ENCODE data around the gene MMP17. TPM values are rescaled to one million over a fixed set of nuclear protein-coding genes. Genes with fewer than 3 reads are reported as not detected.

Gene MMP17
- total and polyA plus RNA-seq, 2 donors (not counting 1 experiment from before 2014, with no cell fraction given) = 14.8 to 140 TPM

DNA sequence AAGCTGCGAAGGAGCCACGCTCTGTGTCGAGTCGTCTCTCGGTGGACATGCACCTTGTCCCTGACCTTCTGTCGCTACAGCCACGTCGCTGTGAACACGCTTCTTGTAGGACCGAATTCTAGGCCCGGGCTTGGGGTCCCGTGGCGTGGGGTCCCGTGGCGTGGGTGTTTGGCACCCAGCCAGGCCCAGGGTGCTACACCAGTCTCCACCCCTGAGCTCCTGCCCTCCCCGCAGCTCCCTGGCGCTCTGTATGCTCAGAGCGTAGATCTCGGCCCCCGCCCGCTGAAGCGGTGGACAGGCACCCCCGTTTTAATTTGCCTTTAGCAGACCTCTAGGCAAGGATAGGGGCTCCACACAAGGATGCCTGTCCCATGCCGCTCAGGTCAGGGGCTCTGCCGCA lies 16.5 kb downstream of the MMP17 start:
- Histone ChIP-seq H3K4me2 (replicated peaks; ENCODE audit: low read depth, low read length, poor library complexity, severe bottlenecking) (no peak overlapping the region), H3K27ac (ENCODE audit: low read length in 2 of 2) (no peak overlapping the region), H3K36me3 (replicated peaks in 1 of 2; ENCODE audit: control extremely low read depth in 1 of 2, control insufficient read depth in 1 of 2, extremely low read depth in 1 of 2, insufficient read depth in 2 of 2, low read length in 1 of 2) (peaks cover 0 to 28% of the 10 kb centered on the region in 2 experiments), H2AFZ (ENCODE audit: insufficient read depth, low read depth, low read length, poor library complexity, severe bottlenecking) (no peak overlapping the region), H3K9ac (ENCODE audit: low read length) (no peak overlapping the region), H4K20me1 (ENCODE audit: control insufficient read depth, insufficient read depth, low read length, poor library complexity, severe bottlenecking) (no peaks in the 10 kb centered on the region), H3K79me2 (ENCODE audit: control insufficient read depth, insufficient read depth, low read length) (no peaks in the 10 kb centered on the region), H3K9me3 (ENCODE audit: control extremely low read depth in 1 of 3, control insufficient read depth in 2 of 3, insufficient read depth in 1 of 3, low read length in 2 of 3) (no peaks in the 10 kb centered on the region), H3K4me3 (ENCODE audit: control extremely low read depth in 1 of 5, extremely low read depth in 1 of 5, insufficient read depth in 1 of 5, low read depth in 2 of 5, low read length in 4 of 5) (no peak overlapping the region), H3K4me1 (ENCODE audit: control insufficient read depth in 2 of 2, insufficient read depth in 2 of 2, low read length in 2 of 2) (no peaks in the 10 kb centered on the region), H3K27me3 (replicated peaks in 1 of 4; ENCODE audit: control extremely low read depth in 1 of 4, control insufficient read depth in 3 of 4, insufficient read depth in 4 of 4, low read length in 3 of 4) (no peaks in the 10 kb centered on the region)
- 94% methylated on average over 25 of the region's 25 CpGs for WGBS (ENCODE audit: insufficient coverage)
- intact Hi-C loops (cut with micrococcal nuclease) = no loop called here
- TF ChIP-seq, protein P1, sequence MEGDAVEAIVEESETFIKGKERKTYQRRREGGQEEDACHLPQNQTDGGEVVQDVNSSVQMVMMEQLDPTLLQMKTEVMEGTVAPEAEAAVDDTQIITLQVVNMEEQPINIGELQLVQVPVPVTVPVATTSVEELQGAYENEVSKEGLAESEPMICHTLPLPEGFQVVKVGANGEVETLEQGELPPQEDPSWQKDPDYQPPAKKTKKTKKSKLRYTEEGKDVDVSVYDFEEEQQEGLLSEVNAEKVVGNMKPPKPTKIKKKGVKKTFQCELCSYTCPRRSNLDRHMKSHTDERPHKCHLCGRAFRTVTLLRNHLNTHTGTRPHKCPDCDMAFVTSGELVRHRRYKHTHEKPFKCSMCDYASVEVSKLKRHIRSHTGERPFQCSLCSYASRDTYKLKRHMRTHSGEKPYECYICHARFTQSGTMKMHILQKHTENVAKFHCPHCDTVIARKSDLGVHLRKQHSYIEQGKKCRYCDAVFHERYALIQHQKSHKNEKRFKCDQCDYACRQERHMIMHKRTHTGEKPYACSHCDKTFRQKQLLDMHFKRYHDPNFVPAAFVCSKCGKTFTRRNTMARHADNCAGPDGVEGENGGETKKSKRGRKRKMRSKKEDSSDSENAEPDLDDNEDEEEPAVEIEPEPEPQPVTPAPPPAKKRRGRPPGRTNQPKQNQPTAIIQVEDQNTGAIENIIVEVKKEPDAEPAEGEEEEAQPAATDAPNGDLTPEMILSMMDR (IDR thresholded peaks at IDR 0.05) = no peak
- TF ChIP-seq EZH2 (IDR thresholded peaks at IDR 0.05; ENCODE audit: borderline replicate concordance, insufficient read depth, low read depth, low read length, poor library complexity, severe bottlenecking) = no peak
- Mint-ChIP-seq H3K27ac (no peak overlapping the region), H3K4me1 (no peaks in the 10 kb centered on the region), H3K4me3 (no peak overlapping the region), H3K27me3 (no peaks in the 10 kb centered on the region), H3K9me3 (ENCODE audit: insufficient read depth) (no peaks in the 10 kb centered on the region)
- ATAC-seq (ENCODE audit: low read depth) (no peak), DNase-seq (no peak)
- CTCF ChIA-PET = no interaction called here
- POLR2A ChIA-PET = no interaction called here

DNA sequence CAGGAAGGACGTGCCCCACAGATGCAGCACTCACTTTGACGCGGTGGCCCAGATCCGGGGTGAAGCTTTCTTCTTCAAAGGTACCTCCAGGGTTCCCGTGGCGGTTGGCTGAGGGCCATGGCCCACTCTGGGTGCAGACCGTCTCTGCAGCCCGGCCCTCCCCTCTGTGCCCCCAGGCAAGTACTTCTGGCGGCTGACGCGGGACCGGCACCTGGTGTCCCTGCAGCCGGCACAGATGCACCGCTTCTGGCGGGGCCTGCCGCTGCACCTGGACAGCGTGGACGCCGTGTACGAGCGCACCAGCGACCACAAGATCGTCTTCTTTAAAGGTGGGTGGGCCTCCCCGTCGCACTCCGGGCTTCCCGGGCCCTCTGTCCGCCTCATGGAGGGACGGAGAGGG lies 16.9 kb downstream of the MMP17 start:
- ATAC-seq (ENCODE audit: low read depth) (no peak), DNase-seq (no peak)
- Histone ChIP-seq H3K79me2 (ENCODE audit: control insufficient read depth, insufficient read depth, low read length) (no peaks in the 10 kb centered on the region), H3K4me2 (replicated peaks; ENCODE audit: low read depth, low read length, poor library complexity, severe bottlenecking) (no peak overlapping the region), H3K9me3 (ENCODE audit: control extremely low read depth in 1 of 3, control insufficient read depth in 2 of 3, insufficient read depth in 1 of 3, low read length in 2 of 3) (no peaks in the 10 kb centered on the region), H3K4me1 (ENCODE audit: control insufficient read depth in 2 of 2, insufficient read depth in 2 of 2, low read length in 2 of 2) (no peaks in the 10 kb centered on the region), H3K9ac (ENCODE audit: low read length) (no peak overlapping the region), H3K36me3 (replicated peaks in 1 of 2; ENCODE audit: control extremely low read depth in 1 of 2, control insufficient read depth in 1 of 2, extremely low read depth in 1 of 2, insufficient read depth in 2 of 2, low read length in 1 of 2) (peaks cover 0 to 28% of the 10 kb centered on the region in 2 experiments), H3K27me3 (replicated peaks in 1 of 4; ENCODE audit: control extremely low read depth in 1 of 4, control insufficient read depth in 3 of 4, insufficient read depth in 4 of 4, low read length in 3 of 4) (no peaks in the 10 kb centered on the region), H2AFZ (ENCODE audit: insufficient read depth, low read depth, low read length, poor library complexity, severe bottlenecking) (no peak overlapping the region), H3K4me3 (ENCODE audit: control extremely low read depth in 1 of 5, extremely low read depth in 1 of 5, insufficient read depth in 1 of 5, low read depth in 2 of 5, low read length in 4 of 5) (no peak overlapping the region), H3K27ac (ENCODE audit: low read length in 2 of 2) (no peak overlapping the region), H4K20me1 (ENCODE audit: control insufficient read depth, insufficient read depth, low read length, poor library complexity, severe bottlenecking) (no peaks in the 10 kb centered on the region)
- H3K9me3 Mint-ChIP-seq (ENCODE audit: insufficient read depth) = no peaks in the 10 kb centered on the region
- H3K4me3 Mint-ChIP-seq = no peak overlapping the region
- 92% methylated on average over 29 of the region's 29 CpGs for WGBS (ENCODE audit: insufficient coverage)
- no peak for TF ChIP-seq EZH2 (IDR thresholded peaks at IDR 0.05; ENCODE audit: borderline replicate concordance, insufficient read depth, low read depth, low read length, poor library complexity, severe bottlenecking)
- TF ChIP-seq, protein P1 (IDR thresholded peaks at IDR 0.05) = no peak
- POLR2A ChIA-PET = no interaction called here
- intact Hi-C loops (cut with micrococcal nuclease) = no loop called here
- no peaks in the 10 kb centered on the region for H3K27me3 Mint-ChIP-seq
- H3K4me1 Mint-ChIP-seq = no peaks in the 10 kb centered on the region
- H3K27ac Mint-ChIP-seq = no peak overlapping the region
- CTCF ChIA-PET = no interaction called here
